LNCAP (cell line): ENCODE measurements around the gene DLEC1.

Source experiments
- TF ChIP-seq, protein P1 (sequence below): fragments of 450-650 bp; IDR thresholded peaks from 2 replicates; pipeline ENCODE4 v1.5.1; 2017; ENCODE audit warnings: mild to moderate bottlenecking

DLEC1 gene

DNA sequence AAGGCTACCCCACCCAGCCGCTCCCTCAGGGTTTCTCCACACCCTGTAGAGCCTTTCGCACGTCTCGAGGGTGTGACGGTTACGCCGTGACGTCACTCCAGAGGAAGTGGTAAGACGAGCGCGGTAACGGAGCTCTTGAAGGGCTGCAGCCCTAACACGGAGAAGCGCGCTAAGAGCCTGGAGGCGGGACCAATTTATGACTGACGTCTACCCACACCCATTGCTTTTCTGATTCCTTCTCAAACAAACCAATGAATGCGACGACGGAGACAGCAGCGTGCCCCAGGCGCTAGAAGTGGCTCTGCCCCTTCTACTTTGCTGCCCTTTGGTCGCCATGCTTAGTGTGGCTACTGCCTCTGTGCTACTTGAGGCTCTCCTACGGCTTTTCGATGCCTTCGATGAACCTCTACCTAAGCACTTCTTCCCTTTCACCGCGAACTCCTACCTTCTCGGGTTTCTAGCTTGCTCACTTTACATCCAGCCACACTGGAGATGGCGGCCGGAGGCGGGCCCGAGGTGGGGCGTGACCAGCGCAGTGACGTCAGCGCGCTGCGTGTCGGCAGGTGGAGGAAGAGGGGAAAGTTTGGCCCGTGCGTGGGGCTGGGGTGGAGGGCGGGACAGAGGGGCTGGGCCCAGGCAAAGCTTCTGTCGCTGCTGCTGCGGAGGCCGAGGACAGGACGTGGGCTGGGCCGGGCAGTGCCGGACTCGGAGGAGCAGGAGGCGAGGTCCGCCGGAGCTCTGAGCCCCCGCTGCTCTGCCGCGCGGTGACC is 126.1 kb downstream of the DLEC1 start, which contains the start of gene OXSR1:
Gene OXSR1 (plus strand): TSS at position 586 of the 770 bp plus-strand sequence. CDS start 340 bp downstream, outside the sequence.
- TF ChIP-seq, protein P1, sequence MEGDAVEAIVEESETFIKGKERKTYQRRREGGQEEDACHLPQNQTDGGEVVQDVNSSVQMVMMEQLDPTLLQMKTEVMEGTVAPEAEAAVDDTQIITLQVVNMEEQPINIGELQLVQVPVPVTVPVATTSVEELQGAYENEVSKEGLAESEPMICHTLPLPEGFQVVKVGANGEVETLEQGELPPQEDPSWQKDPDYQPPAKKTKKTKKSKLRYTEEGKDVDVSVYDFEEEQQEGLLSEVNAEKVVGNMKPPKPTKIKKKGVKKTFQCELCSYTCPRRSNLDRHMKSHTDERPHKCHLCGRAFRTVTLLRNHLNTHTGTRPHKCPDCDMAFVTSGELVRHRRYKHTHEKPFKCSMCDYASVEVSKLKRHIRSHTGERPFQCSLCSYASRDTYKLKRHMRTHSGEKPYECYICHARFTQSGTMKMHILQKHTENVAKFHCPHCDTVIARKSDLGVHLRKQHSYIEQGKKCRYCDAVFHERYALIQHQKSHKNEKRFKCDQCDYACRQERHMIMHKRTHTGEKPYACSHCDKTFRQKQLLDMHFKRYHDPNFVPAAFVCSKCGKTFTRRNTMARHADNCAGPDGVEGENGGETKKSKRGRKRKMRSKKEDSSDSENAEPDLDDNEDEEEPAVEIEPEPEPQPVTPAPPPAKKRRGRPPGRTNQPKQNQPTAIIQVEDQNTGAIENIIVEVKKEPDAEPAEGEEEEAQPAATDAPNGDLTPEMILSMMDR: no peak

DNA sequence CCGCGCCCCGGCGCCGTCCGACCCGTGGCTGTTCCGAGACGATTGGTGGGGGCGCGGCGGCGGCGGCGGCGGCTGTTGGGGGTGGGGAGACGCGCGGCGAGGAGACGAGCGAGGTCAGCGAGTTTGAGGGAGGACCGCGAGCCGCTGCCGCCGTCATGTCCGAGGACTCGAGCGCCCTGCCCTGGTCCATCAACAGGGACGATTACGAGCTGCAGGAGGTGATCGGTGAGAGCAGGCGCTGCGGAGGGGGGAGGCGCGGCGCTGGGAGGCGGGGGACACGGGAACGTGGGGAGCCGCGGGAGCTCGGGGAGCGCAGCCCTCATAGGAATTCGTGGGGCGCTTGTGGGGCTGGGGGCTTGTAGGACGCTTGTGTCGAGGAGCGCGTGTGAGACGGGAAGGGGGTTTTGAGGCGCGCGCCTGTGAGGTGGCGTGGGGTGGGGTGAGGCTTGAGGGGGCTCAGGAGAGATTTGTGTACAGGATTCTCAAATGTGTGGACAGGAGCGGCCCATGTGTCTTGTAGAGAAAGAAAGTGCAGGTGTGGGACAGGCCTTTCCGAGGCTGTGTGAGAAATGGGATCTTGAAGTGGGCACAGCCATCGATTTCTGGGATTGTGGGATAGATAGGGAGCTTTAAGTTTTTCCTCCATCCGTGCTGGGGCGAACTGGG is 126.8 kb downstream of the DLEC1 start:
- TF ChIP-seq, protein P1: no peak

DNA sequence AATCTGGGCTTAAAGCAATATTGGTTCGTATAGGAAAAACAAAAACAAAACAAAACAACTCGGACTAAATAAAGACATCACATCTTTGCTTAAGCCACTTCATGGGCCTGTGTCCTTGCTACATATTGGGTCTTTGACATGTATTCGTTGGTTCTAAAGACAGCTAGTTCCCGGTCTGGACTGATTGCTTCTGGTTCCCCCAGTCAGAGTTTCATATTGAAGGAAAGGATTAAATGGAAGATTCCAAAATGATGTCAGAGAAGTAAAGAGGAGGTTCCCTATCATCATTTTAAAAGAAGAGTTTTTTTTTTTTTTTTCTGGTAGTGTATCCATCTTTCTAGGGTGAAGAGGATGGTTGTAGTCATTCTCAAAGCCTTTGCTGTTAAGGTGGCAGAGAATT is 128.6 kb downstream of the DLEC1 start:
- TF ChIP-seq, protein P1: no peak

DNA sequence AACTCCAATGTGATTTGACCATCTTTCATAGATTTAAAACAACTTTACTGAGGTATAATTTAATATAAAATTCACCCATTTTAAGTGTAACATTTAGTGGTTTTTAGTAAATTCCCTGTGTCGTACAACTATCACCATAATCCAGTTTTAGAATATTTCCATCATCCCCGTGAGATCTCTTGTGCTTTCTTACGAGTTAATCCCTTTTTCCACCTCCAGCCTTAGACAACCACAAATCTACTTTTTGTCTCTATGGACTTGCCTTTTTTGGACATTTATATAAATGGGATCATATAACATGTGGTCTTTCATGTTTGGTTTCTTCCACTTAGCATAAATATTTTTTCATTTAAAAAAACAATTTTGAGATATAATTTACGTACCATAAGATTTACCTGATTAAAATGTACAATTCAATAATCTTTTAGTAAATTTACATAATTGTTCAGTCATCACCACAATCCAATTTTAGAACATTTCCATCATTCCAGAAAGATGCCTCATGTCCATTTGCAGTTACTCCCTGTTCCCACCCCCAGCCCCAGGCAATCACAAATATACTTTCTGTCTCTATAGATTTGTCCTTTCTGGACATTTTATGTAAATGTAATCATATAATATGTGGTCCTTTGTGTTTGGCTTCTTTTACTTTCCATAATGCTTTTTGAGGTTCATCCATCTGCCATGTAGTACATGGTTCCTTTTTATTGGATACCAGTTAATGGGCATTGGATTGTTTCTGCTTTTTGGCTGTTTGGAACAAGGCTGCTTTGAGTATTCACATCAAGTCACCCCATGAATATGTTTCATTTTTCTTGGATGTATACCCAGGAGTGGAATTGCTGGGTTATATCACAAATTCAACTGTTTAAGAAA is 129.4 kb downstream of the DLEC1 start:
- TF ChIP-seq, protein P1: no peak

DNA sequence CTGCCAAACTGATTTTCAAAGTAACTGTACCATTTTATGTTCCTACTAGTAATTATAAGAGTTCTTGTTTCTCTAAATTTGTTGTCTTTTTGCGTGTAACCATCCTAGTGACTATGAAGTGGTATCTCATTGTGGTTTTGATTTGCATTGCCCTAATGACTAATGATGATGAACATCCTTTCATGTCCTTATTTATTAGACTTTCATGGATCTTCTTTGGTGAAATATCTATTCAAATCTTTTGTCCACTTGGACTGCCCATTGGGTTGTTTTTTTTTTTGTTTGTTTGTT is 130.0 kb downstream of the DLEC1 start:
- TF ChIP-seq, protein P1: no peak

DNA sequence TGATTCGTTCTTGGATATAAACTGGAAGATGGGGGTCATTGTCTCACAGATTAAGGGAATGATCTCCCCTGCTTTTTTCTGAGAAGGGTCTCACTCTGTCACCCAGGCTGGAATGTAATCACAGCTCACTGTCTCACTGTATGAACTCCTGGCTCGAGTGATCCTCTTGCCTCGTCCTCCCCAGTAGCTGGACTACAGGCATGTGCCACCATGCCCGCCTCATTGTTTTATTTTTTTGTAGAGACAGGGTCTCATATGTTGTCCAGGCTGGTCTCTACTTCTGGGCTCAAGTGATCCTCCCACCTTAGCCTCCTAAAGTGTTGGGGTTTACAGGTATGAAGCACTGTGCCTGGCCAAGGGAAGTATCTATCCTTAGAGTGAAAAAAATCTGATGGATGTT is 131.7 kb downstream of the DLEC1 start:
- TF ChIP-seq, protein P1: no peak

DNA sequence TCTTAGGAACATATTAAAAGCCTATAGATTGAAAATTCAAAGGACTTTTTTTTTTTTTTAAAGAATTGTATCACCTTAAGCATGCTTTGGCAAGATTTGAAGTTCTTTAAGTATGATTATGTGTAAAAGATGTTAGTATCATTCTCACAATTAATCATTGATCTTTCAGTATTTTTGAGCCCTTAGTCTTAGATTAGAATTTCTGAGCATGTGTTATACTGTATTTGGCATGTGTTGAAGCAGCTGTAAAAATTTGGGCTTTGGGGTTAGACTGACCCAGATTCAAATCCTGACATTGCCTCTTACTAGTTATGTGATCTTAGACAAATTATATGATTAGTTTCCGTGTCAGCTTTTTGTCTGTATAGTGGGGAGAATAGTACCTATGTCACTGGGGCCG is 132.6 kb downstream of the DLEC1 start:
- TF ChIP-seq, protein P1: no peak
